Body of pancreas (tissue), 4 donors: ENCODE measurements around the gene RLN1.

ENCODE experiments used
- POLR2A ChIP-seq, 3 donors: fragments of 450-650 bp; IDR thresholded peaks; one replicate each; pipeline ENCODE4 v1.6.1; 2016; ENCODE audit warnings: antibody characterized with exemption in 3 of 3, mild to moderate bottlenecking in 2 of 3
- TF ChIP-seq, protein P1 (sequence below), 7 experiments: fragments of 450-650 bp in 4 of 7; fragments of 200-600 bp in 3 of 7; sonication (generic) in 3 of 7; IDR thresholded peaks; one replicate each; pipeline ENCODE4 v1.5.1; 2016 to 2019; ENCODE audit warnings: antibody characterized with exemption in 7 of 7

DNA sequence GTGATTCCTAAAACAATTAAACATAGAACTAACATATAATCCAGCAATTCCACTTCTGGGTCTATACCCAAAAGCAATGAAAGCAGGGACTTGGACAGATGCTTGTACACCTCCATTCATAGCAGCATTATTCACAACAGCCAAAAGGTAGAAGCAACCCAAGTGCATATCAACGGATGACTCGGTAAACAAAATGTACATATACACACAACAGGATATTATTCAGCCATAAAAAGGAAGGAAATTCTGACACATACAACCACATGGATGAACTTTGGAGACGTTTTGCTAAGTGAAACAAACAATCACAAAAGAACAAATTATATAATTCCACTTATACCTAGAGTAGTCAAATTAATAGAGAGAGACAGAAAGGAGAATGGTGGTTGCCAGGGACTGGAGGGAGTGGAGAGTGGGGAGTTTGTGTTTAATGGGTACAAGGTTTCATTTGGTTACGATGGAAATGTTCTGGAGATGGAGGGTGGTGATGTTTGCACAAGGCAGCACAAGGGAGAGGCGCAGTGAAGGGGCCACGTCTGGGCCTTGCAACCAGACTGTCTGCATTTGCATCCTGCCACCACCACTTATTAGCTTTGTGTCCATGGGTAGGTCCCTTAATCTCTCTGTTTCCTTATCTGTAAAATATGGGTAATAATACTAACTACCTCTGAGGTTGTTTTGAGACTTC, 36.3 kb upstream of the RLN1 start:
- no peak for TF ChIP-seq POLR2A (IDR thresholded peaks at IDR 0.05)
- TF ChIP-seq, protein P1, sequence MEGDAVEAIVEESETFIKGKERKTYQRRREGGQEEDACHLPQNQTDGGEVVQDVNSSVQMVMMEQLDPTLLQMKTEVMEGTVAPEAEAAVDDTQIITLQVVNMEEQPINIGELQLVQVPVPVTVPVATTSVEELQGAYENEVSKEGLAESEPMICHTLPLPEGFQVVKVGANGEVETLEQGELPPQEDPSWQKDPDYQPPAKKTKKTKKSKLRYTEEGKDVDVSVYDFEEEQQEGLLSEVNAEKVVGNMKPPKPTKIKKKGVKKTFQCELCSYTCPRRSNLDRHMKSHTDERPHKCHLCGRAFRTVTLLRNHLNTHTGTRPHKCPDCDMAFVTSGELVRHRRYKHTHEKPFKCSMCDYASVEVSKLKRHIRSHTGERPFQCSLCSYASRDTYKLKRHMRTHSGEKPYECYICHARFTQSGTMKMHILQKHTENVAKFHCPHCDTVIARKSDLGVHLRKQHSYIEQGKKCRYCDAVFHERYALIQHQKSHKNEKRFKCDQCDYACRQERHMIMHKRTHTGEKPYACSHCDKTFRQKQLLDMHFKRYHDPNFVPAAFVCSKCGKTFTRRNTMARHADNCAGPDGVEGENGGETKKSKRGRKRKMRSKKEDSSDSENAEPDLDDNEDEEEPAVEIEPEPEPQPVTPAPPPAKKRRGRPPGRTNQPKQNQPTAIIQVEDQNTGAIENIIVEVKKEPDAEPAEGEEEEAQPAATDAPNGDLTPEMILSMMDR (IDR thresholded peaks at IDR 0.05), result no peak
